HepG2 (cell line): ENCODE measurements around the gene THSD8. TPM values are rescaled to one million over a fixed set of nuclear protein-coding genes. Genes with fewer than 3 reads are reported as not detected.
A peak's percentile ranks its signal among the peaks of the same experiment; 100 is the strongest.

Experiments
- CBX1 ChIP-seq: IDR thresholded peaks from one replicate; pipeline ENCODE4 v1.6.1; 2016; ENCODE audit warnings: antibody characterized with exemption, low read depth
- HHEX ChIP-seq: IDR thresholded peaks from 2 replicates; pipeline ENCODE4 v1.6.1; 2016; ENCODE audit warnings: control low read depth
- NFRKB ChIP-seq: fragments of 450-650 bp; IDR thresholded peaks from 2 replicates; pipeline ENCODE4 v1.6.1; 2017
- PRPF4 ChIP-seq: fragments of 200-400 bp; formaldehyde crosslinking; IDR thresholded peaks from 2 replicates; pipeline ENCODE4 v1.6.1; 2016; ENCODE audit warnings: low read length, low read depth; ENCODE audit not compliant: poor library complexity, severe bottlenecking
- SMAD1 ChIP-seq: sonication (generic); formaldehyde crosslinking; IDR thresholded peaks from 2 replicates; pipeline ENCODE4 v1.4.0; 2020; ENCODE audit warnings: missing genetic modification reagents, low read depth, mild to moderate bottlenecking, borderline replicate concordance
- STAT5B ChIP-seq: sonication (generic); formaldehyde crosslinking; IDR thresholded peaks from 2 replicates; pipeline ENCODE4 v1.4.0; 2020; ENCODE audit warnings: missing genetic modification reagents
- U2AF2 ChIP-seq: fragments of 200-400 bp; formaldehyde crosslinking; IDR thresholded peaks from 2 replicates; pipeline ENCODE4 v1.6.1; 2017; ENCODE audit warnings: low read depth, mild to moderate bottlenecking, low read length
- YY1 ChIP-seq: IDR thresholded peaks from 2 replicates; pipeline ENCODE4 v1.6.1; 2011; ENCODE audit warnings: low read length, low read depth, moderate library complexity, mild to moderate bottlenecking; ENCODE audit not compliant: insufficient read depth, insufficient replicate concordance
- ZNF430 ChIP-seq: sonication (generic); formaldehyde crosslinking; IDR thresholded peaks from 2 replicates; pipeline ENCODE4 v1.9.0; 2021; ENCODE audit warnings: mild to moderate bottlenecking, missing genetic modification reagents
- polyA plus RNA-seq, 8 experiments: library from polyadenylated mRNA; depleted of rRNA in 3 of 8; stranded (reverse) in 7 of 8; unstranded in 1 of 8; fragments of >200 nt; fragmentation: Illumina TruSeq in 4 of 8; extraction: Trizol in 4 of 8; gene quantifications; 2 replicates each; pipeline versions ENCODE4 v1.2.1 to v1.2.3, GENCODE V29; 2011 to 2016; ENCODE audit warnings: low read depth in 4 of 8, missing spikeins in 1 of 8, mixed read lengths in 1 of 8; ENCODE audit not compliant: insufficient read depth in 1 of 8
- total RNA-seq, 5 experiments: library from RNA; depleted of rRNA; stranded (reverse); fragments of >200 nt; fragmentation: Illumina TruSeq; extraction: Trizol; gene quantifications; 2 replicates each; pipeline ENCODE4 v1.2.3, GENCODE V29; 2016; ENCODE audit warnings: low read depth in 1 of 5
- TF ChIP-seq, protein P1 (sequence below): conservative IDR thresholded peaks from 2 replicates; pipeline ENCODE4 v1.6.1; 2018; ENCODE audit warnings: missing genetic modification reagents
- TF ChIP-seq, protein P2 (sequence below): sonication (generic); formaldehyde crosslinking; IDR thresholded peaks from 2 replicates; pipeline ENCODE4 v1.5.0; 2020; ENCODE audit warnings: missing genetic modification reagents
- TF ChIP-seq, protein P3 (sequence below): sonication (generic); formaldehyde crosslinking; IDR thresholded peaks from 2 replicates; pipeline ENCODE4 v1.5.0; 2020; ENCODE audit warnings: mild to moderate bottlenecking, missing genetic modification reagents
- TF ChIP-seq, protein P4 (sequence below): sonication (generic); formaldehyde crosslinking; IDR thresholded peaks from 2 replicates; pipeline ENCODE4 v1.4.0; 2020; ENCODE audit warnings: mild to moderate bottlenecking, low read depth, missing genetic modification reagents
- TF ChIP-seq, protein P5 (sequence below): sonication (generic); formaldehyde crosslinking; IDR thresholded peaks from 2 replicates; pipeline ENCODE4 v1.5.0; 2020; ENCODE audit warnings: missing genetic modification reagents
- TF ChIP-seq, protein P6 (sequence below): IDR thresholded peaks from 2 replicates; pipeline ENCODE4 v1.6.1; 2012; ENCODE audit warnings: inconsistent platforms
- TF ChIP-seq, protein P7 (sequence below): sonication (generic); formaldehyde crosslinking; IDR thresholded peaks from 2 replicates; pipeline ENCODE4 v1.8.0; 2022; ENCODE audit warnings: missing genetic modification reagents, mild to moderate bottlenecking, borderline replicate concordance
- TF ChIP-seq, protein P8 (sequence below): sonication (generic); formaldehyde crosslinking; IDR thresholded peaks from 2 replicates; pipeline ENCODE4 v1.4.0; 2020; ENCODE audit warnings: mild to moderate bottlenecking, missing genetic modification reagents

THSD8 gene
- total and polyA plus RNA-seq, 2 of the 13 experiments (the other 11 are each of a cell fraction or from before 2014, with no cell fraction given) = 4.8 to 14.9 TPM

DNA sequence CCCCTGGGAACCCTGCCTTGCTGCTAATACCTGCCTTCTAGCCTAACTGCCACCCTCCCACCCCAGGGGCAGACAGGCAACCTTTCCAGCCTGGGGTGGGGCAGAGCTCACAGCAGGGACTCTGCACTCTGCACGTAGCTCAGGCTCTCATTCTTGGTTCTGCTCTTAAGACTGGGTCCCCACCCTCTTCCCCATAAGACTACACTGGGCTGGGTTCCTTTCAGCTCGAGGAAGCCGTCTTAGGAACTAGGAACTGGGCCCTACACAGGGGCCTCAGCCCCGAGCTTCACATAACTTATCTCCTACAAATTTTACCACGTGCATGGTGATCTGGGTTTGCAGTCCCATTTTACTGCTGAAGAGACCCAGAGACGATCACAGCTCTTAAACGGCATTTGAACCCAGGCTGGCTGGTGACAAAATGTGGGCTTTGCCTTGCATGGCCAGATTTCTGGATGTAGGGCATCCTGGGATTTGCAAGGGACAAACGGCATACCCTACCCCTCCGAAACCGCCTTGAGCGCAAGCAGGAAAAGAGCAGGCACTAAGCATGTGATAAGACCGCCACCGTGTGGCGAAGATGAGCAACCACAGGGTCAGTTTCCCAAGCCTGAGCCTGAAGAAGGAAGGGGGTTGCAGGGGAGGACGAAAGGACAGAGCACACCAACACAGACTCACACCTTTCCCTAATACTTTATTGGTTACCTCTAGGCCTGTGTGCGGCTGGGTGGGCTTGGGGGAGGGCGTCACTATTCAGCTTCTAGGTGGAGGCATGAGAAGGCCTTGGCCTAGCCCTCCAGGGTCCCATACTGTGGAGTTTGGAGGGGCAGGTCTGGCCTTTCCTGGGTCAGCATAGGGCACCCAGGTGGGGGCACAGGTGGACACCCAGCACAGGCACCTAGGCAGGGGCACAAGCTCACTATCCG lies 5.5 kb upstream of the THSD8 start (continued):
- TF ChIP-seq SMAD1 (no peak), PRPF4 (no peak), U2AF2 (no peak), STAT5B (CRISPR knock-in tag) (no peak), HHEX (no peak), CBX1 (no peak), NFRKB (no peak), ZNF430 (CRISPR knock-in tag) (no peak), YY1 (no peak)
- TF ChIP-seq, protein P1, sequence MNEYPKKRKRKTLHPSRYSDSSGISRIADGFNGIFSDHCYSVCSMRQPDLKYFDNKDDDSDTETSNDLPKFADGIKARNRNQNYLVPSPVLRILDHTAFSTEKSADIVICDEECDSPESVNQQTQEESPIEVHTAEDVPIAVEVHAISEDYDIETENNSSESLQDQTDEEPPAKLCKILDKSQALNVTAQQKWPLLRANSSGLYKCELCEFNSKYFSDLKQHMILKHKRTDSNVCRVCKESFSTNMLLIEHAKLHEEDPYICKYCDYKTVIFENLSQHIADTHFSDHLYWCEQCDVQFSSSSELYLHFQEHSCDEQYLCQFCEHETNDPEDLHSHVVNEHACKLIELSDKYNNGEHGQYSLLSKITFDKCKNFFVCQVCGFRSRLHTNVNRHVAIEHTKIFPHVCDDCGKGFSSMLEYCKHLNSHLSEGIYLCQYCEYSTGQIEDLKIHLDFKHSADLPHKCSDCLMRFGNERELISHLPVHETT (CRISPR knock-in tag) = no peak
- TF ChIP-seq, protein P2, sequence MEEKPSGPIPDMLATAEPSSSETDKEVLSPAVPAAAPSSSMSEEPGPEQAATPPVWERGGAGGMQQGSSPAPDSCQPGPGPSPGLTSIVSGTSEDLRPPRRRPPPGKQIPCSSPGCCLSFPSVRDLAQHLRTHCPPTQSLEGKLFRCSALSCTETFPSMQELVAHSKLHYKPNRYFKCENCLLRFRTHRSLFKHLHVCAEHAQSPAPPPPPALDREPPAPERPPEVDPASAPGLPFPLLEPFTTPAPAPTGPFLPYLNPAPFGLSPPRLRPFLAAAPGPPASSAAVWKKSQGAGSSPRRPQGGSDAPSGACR (CRISPR knock-in tag) = no peak
- TF ChIP-seq, protein P3, sequence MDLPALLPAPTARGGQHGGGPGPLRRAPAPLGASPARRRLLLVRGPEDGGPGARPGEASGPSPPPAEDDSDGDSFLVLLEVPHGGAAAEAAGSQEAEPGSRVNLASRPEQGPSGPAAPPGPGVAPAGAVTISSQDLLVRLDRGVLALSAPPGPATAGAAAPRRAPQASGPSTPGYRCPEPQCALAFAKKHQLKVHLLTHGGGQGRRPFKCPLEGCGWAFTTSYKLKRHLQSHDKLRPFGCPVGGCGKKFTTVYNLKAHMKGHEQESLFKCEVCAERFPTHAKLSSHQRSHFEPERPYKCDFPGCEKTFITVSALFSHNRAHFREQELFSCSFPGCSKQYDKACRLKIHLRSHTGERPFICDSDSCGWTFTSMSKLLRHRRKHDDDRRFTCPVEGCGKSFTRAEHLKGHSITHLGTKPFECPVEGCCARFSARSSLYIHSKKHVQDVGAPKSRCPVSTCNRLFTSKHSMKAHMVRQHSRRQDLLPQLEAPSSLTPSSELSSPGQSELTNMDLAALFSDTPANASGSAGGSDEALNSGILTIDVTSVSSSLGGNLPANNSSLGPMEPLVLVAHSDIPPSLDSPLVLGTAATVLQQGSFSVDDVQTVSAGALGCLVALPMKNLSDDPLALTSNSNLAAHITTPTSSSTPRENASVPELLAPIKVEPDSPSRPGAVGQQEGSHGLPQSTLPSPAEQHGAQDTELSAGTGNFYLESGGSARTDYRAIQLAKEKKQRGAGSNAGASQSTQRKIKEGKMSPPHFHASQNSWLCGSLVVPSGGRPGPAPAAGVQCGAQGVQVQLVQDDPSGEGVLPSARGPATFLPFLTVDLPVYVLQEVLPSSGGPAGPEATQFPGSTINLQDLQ (CRISPR knock-in tag) = no peak
- TF ChIP-seq, protein P4, sequence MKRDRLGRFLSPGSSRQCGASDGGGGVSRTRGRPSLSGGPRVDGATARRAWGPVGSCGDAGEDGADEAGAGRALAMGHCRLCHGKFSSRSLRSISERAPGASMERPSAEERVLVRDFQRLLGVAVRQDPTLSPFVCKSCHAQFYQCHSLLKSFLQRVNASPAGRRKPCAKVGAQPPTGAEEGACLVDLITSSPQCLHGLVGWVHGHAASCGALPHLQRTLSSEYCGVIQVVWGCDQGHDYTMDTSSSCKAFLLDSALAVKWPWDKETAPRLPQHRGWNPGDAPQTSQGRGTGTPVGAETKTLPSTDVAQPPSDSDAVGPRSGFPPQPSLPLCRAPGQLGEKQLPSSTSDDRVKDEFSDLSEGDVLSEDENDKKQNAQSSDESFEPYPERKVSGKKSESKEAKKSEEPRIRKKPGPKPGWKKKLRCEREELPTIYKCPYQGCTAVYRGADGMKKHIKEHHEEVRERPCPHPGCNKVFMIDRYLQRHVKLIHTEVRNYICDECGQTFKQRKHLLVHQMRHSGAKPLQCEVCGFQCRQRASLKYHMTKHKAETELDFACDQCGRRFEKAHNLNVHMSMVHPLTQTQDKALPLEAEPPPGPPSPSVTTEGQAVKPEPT = no peak
- TF ChIP-seq, protein P5, sequence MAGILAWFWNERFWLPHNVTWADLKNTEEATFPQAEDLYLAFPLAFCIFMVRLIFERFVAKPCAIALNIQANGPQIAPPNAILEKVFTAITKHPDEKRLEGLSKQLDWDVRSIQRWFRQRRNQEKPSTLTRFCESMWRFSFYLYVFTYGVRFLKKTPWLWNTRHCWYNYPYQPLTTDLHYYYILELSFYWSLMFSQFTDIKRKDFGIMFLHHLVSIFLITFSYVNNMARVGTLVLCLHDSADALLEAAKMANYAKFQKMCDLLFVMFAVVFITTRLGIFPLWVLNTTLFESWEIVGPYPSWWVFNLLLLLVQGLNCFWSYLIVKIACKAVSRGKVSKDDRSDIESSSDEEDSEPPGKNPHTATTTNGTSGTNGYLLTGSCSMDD (CRISPR knock-in tag) = no peak
- TF ChIP-seq, protein P6, sequence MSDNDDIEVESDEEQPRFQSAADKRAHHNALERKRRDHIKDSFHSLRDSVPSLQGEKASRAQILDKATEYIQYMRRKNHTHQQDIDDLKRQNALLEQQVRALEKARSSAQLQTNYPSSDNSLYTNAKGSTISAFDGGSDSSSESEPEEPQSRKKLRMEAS = no peak
- TF ChIP-seq, protein P7, sequence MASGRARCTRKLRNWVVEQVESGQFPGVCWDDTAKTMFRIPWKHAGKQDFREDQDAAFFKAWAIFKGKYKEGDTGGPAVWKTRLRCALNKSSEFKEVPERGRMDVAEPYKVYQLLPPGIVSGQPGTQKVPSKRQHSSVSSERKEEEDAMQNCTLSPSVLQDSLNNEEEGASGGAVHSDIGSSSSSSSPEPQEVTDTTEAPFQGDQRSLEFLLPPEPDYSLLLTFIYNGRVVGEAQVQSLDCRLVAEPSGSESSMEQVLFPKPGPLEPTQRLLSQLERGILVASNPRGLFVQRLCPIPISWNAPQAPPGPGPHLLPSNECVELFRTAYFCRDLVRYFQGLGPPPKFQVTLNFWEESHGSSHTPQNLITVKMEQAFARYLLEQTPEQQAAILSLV (CRISPR knock-in tag) = 0 out of 2 replicates have a peak, but pooled peaks have one; percentile 23
- TF ChIP-seq, protein P8, sequence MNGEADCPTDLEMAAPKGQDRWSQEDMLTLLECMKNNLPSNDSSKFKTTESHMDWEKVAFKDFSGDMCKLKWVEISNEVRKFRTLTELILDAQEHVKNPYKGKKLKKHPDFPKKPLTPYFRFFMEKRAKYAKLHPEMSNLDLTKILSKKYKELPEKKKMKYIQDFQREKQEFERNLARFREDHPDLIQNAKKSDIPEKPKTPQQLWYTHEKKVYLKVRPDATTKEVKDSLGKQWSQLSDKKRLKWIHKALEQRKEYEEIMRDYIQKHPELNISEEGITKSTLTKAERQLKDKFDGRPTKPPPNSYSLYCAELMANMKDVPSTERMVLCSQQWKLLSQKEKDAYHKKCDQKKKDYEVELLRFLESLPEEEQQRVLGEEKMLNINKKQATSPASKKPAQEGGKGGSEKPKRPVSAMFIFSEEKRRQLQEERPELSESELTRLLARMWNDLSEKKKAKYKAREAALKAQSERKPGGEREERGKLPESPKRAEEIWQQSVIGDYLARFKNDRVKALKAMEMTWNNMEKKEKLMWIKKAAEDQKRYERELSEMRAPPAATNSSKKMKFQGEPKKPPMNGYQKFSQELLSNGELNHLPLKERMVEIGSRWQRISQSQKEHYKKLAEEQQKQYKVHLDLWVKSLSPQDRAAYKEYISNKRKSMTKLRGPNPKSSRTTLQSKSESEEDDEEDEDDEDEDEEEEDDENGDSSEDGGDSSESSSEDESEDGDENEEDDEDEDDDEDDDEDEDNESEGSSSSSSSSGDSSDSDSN (CRISPR knock-in tag) = no peak
